Urinary bladder (tissue), 4 donors: ENCODE results near the gene MAN2B2. TPM values are rescaled to one million over a fixed set of nuclear protein-coding genes. Genes with fewer than 3 reads are reported as not detected.

Experiments
- DNase-seq: peaks from one replicate; pipeline ENCODE4 v3.0.0-alpha.2; 2015; ENCODE audit errors: extremely low spot score
- H3K27ac ChIP-seq: one replicate; pipeline ENCODE4 v1.5.1; 2013; ENCODE audit warnings: low read depth, mild to moderate bottlenecking, moderate library complexity
- H3K36me3 ChIP-seq: one replicate; pipeline ENCODE4 v1.6.1; 2013; ENCODE audit warnings: mild to moderate bottlenecking, moderate library complexity; ENCODE audit not compliant: insufficient read depth
- H3K4me1 ChIP-seq: one replicate; pipeline ENCODE4 v1.6.1; 2013; ENCODE audit warnings: mild to moderate bottlenecking, moderate library complexity; ENCODE audit not compliant: insufficient read depth
- H3K4me3 ChIP-seq: one replicate; pipeline ENCODE4 v1.5.1; 2013; ENCODE audit warnings: low read depth, low read length
- WGBS: extraction: QIAGEN DNeasy Blood & Tissue Kit; methylation state at CpG from one replicate; pipeline ENCODE4 v1.1.7; 2013; 5-methylcytosine and 5-hydroxymethylcytosine counted together
- polyA plus RNA-seq: library from polyadenylated mRNA; stranded (reverse); fragments of 200-250 nt; gene quantifications from one replicate; pipeline ENCODE4 v1.2.3, GENCODE V29; 2013
- total RNA-seq: library from RNA; depleted of rRNA; stranded (reverse); fragments of >200 nt; gene quantifications from one replicate; pipeline ENCODE4 v1.2.3, GENCODE V29; 2014
- donor health status: healthy with polysubstance abuse.
- donor health status: healthy.

Gene MAN2B2
- total and polyA plus RNA-seq, 2 donors = 11.1 to 37.7 TPM

GRCh38 chr4:6565691-6566390, 9.1 kb upstream of the MAN2B2 start:
- Histone ChIP-seq H3K27ac (no peak overlapping the region), H3K4me3 (no peak overlapping the region), H3K4me1 (no peaks in the 10 kb centered on the region), H3K36me3 (no peaks in the 10 kb centered on the region)
- no peak for DNase-seq
- 59% methylated on average over 14 of the region's 14 CpGs for WGBS

GRCh38 chr4:6566391-6567190, 8.4 kb upstream of the MAN2B2 start:
- no peak for DNase-seq
- Histone ChIP-seq H3K36me3 (no peaks in the 10 kb centered on the region), H3K4me1 (no peaks in the 10 kb centered on the region), H3K27ac (no peak overlapping the region), H3K4me3 (no peak overlapping the region)
- 77% methylated on average over 13 of the region's 13 CpGs for WGBS

GRCh38 chr4:6567218-6567617, 7.8 kb upstream of the MAN2B2 start:
- no peaks in the 10 kb centered on the region for H3K36me3 ChIP-seq
- DNase-seq = no peak
- H3K4me3 ChIP-seq = no peak overlapping the region
- H3K27ac ChIP-seq = no peak overlapping the region
- H3K4me1 ChIP-seq = no peaks in the 10 kb centered on the region
- WGBS = 81% methylated on average over 1 of the region's 1 CpG

GRCh38 chr4:6568148-6568547, 6.8 kb upstream of the MAN2B2 start:
- WGBS = 89% methylated on average over 7 of the region's 7 CpGs
- DNase-seq = no peak
- Histone ChIP-seq H3K4me3 (no peak overlapping the region), H3K4me1 (no peaks in the 10 kb centered on the region), H3K36me3 (no peaks in the 10 kb centered on the region), H3K27ac (no peak overlapping the region)

GRCh38 chr4:6568689-6569332, 6.2 kb upstream of the MAN2B2 start:
- H3K36me3 ChIP-seq = no peaks in the 10 kb centered on the region
- H3K27ac ChIP-seq = no peak overlapping the region
- no peak overlapping the region for H3K4me3 ChIP-seq
- no peak for DNase-seq
- 79% methylated on average over 13 of the region's 13 CpGs for WGBS
- no peaks in the 10 kb centered on the region for H3K4me1 ChIP-seq

- H3K4me3 ChIP-seq = no peak overlapping the region
- no peak for DNase-seq
- 79% methylated on average over 3 of the region's 3 CpGs for whole genome bisulfite sequencing
- H3K36me3 ChIP-seq = no peaks in the 10 kb centered on the region
- no peak overlapping the region for H3K27ac ChIP-seq
- H3K4me1 ChIP-seq = no peaks in the 10 kb centered on the region
These were observed 3.4 kb upstream of the MAN2B2 start for GRCh38 chr4:6571608-6572007.

- H3K4me3 ChIP-seq = no peak overlapping the region
- no peak for DNase-seq
- WGBS = 64% methylated on average over 6 of the region's 6 CpGs
These were observed 1.4 kb upstream of the MAN2B2 start for GRCh38 chr4:6573551-6573950.

GRCh38 chr4:6573986-6574746, 823 bp upstream of the MAN2B2 start:
- 45% methylated on average over 16 of the region's 16 CpGs for WGBS
- no peaks in the 10 kb centered on the region for H3K4me1 ChIP-seq
- H3K4me3 ChIP-seq = peak overlapping the region; percentile 95
- DNase-seq = no peak
- H3K36me3 ChIP-seq = no peaks in the 10 kb centered on the region
- no peak overlapping the region for H3K27ac ChIP-seq

More at GRCh38 chr4:6573551-6573950, 1.4 kb upstream of the MAN2B2 start:
- Histone ChIP-seq H3K36me3 (no peaks in the 10 kb centered on the region), H3K4me1 (no peaks in the 10 kb centered on the region), H3K27ac (no peak overlapping the region)

GRCh38 chr4:6575503-6576240, 683 bp downstream of the MAN2B2 start:
- no peak overlapping the region for H3K27ac ChIP-seq
- peaks cover 5% of the 10 kb centered on the region for H3K36me3 ChIP-seq
- DNase-seq = no peak
- peak overlapping the region; percentile 95 for H3K4me3 ChIP-seq
- 57% methylated on average over 17 of the region's 17 CpGs for WGBS
- no peaks in the 10 kb centered on the region for H3K4me1 ChIP-seq

- no peak overlapping the region for H3K4me3 ChIP-seq
- no peak for DNase-seq
- no peak overlapping the region for H3K27ac ChIP-seq
- H3K4me1 ChIP-seq = no peaks in the 10 kb centered on the region
- peaks cover 6% of the 10 kb centered on the region for H3K36me3 ChIP-seq
- WGBS = 83% methylated on average over 16 of the region's 16 CpGs
These were observed 1.5 kb downstream of the MAN2B2 start for GRCh38 chr4:6576512-6576911.

- H3K36me3 ChIP-seq = peaks cover 8% of the 10 kb centered on the region
- 90% methylated on average over 9 of the region's 9 CpGs for WGBS
- H3K4me3 ChIP-seq = no peak overlapping the region
- DNase-seq = no peak
- no peaks in the 10 kb centered on the region for H3K4me1 ChIP-seq
- H3K27ac ChIP-seq = no peak overlapping the region
These were observed 1.9 kb downstream of the MAN2B2 start for GRCh38 chr4:6576932-6577331.

- WGBS = 96% methylated on average over 10 of the region's 10 CpGs
- no peaks in the 10 kb centered on the region for H3K4me1 ChIP-seq
- no peak for DNase-seq
- H3K4me3 ChIP-seq = no peak overlapping the region
- peaks cover 9% of the 10 kb centered on the region for H3K36me3 ChIP-seq
- no peak overlapping the region for H3K27ac ChIP-seq
These were observed 2.4 kb downstream of the MAN2B2 start for GRCh38 chr4:6577409-6577808.

- 97% methylated on average over 9 of the region's 9 CpGs for whole genome bisulfite sequencing
- no peak for DNase-seq
- Histone ChIP-seq H3K4me1 (no peaks in the 10 kb centered on the region), H3K4me3 (no peak overlapping the region), H3K36me3 (peaks cover 9% of the 10 kb centered on the region), H3K27ac (no peak overlapping the region)
These were observed 3.2 kb downstream of the MAN2B2 start for GRCh38 chr4:6578221-6578620.
